DOHH2 (cell line): ENCODE measurements around the gene HTR6.

ENCODE experiments used
- H3F3A ChIP-seq: fragments of 200-600 bp; sonication (generic), shearing (Covaris generic); 2 replicates; pipeline ENCODE4 v1.6.0; 2016; ENCODE audit warnings: antibody characterized with exemption, mild to moderate bottlenecking; ENCODE audit not compliant: control insufficient read depth, insufficient read depth
- H3K27ac ChIP-seq: fragments of 200-600 bp; sonication (generic); 2 replicates; pipeline ENCODE4 v1.5.1; 2014; ENCODE audit warnings: low read depth, mild to moderate bottlenecking, low read length, moderate library complexity
- H3K27me3 ChIP-seq: fragments of 200-600 bp; sonication (generic); 2 replicates; pipeline ENCODE4 v1.6.1; 2014; ENCODE audit warnings: mild to moderate bottlenecking, low read length, mixed read lengths; ENCODE audit not compliant: control insufficient read depth
- H3K36me3 ChIP-seq: fragments of 200-600 bp; sonication (generic); 2 replicates; pipeline ENCODE4 v1.6.1; 2014; ENCODE audit warnings: mild to moderate bottlenecking, low read length, moderate library complexity, mixed read lengths; ENCODE audit not compliant: control insufficient read depth
- H3K4me1 ChIP-seq: fragments of 200-600 bp; sonication (generic); 2 replicates; pipeline ENCODE4 v1.6.1; 2014; ENCODE audit warnings: mild to moderate bottlenecking, low read length, mixed read lengths; ENCODE audit not compliant: control insufficient read depth
- H3K4me2 ChIP-seq: fragments of 200-600 bp; sonication (generic); 2 replicates; pipeline ENCODE4 v1.6.0; 2014; ENCODE audit warnings: mild to moderate bottlenecking, low read length, moderate library complexity
- H3K4me3 ChIP-seq: fragments of 200-600 bp; sonication (generic); 2 replicates; pipeline ENCODE4 v1.5.1; 2014; ENCODE audit warnings: mild to moderate bottlenecking, low read length, mixed read lengths
- H3K79me2 ChIP-seq: fragments of 200-600 bp; sonication (generic); 2 replicates; pipeline ENCODE4 v1.6.1; 2014; ENCODE audit warnings: mild to moderate bottlenecking, low read length, mixed read lengths; ENCODE audit not compliant: control insufficient read depth
- H3K9me2 ChIP-seq: fragments of 200-600 bp; sonication (generic); replicated peaks from 2 replicates; pipeline ENCODE4 v1.6.1; 2014; ENCODE audit warnings: mild to moderate bottlenecking, low read length, mixed read lengths; ENCODE audit not compliant: control insufficient read depth
- H3K9me3 ChIP-seq: fragments of 200-600 bp; sonication (generic); 2 replicates; pipeline ENCODE4 v1.6.1; 2014; ENCODE audit warnings: antibody characterized with exemption, low read length, mixed read lengths; ENCODE audit not compliant: control insufficient read depth, insufficient read depth
- H4K20me1 ChIP-seq: fragments of 200-600 bp; sonication (generic); 2 replicates; pipeline ENCODE4 v1.6.0; 2014; ENCODE audit warnings: low read depth, mild to moderate bottlenecking, antibody characterized with exemption, low read length, moderate library complexity; ENCODE audit not compliant: control insufficient read depth, insufficient read depth
- EZH2phosphoT487 ChIP-seq: fragments of 200-600 bp; sonication (generic); IDR thresholded peaks from 2 replicates; pipeline ENCODE4 v1.6.1; 2017; ENCODE audit warnings: borderline replicate concordance, mild to moderate bottlenecking, antibody characterized with exemption, low read length, moderate library complexity, mixed read lengths
- TF ChIP-seq, protein P1 (sequence below): fragments of 200-600 bp; sonication (generic); IDR thresholded peaks from one replicate; pipeline ENCODE4 v1.5.1; 2014; ENCODE audit warnings: antibody characterized with exemption, mild to moderate bottlenecking, low read depth, low read length; ENCODE audit not compliant: poor library complexity, severe bottlenecking

The HTR6 gene

GRCh38 chr1:19715334-19716203 is 50.9 kb downstream of the HTR6 start:
- Histone ChIP-seq H3K4me3 (no peak overlapping the region), H4K20me1 (no peaks in the 10 kb centered on the region), H3K4me2 (peak overlapping the region; percentile 8), H3K27me3 (peaks cover 7% of the 10 kb centered on the region), H3K79me2 (no peaks in the 10 kb centered on the region), H3K9me2 (no peaks in the 10 kb centered on the region), H3K9me3 (no peaks in the 10 kb centered on the region), H3K36me3 (no peaks in the 10 kb centered on the region), H3F3A (no peaks in the 10 kb centered on the region), H3K4me1 (no peaks in the 10 kb centered on the region), H3K27ac (no peak overlapping the region)
- TF ChIP-seq EZH2phosphoT487, result no peak
- TF ChIP-seq, protein P1, sequence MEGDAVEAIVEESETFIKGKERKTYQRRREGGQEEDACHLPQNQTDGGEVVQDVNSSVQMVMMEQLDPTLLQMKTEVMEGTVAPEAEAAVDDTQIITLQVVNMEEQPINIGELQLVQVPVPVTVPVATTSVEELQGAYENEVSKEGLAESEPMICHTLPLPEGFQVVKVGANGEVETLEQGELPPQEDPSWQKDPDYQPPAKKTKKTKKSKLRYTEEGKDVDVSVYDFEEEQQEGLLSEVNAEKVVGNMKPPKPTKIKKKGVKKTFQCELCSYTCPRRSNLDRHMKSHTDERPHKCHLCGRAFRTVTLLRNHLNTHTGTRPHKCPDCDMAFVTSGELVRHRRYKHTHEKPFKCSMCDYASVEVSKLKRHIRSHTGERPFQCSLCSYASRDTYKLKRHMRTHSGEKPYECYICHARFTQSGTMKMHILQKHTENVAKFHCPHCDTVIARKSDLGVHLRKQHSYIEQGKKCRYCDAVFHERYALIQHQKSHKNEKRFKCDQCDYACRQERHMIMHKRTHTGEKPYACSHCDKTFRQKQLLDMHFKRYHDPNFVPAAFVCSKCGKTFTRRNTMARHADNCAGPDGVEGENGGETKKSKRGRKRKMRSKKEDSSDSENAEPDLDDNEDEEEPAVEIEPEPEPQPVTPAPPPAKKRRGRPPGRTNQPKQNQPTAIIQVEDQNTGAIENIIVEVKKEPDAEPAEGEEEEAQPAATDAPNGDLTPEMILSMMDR, result peak; percentile 95

GRCh38 chr1:19717467-19717866 is 52.8 kb downstream of the HTR6 start:
- no peaks in the 10 kb centered on the region for H3K36me3 ChIP-seq
- H3K9me2 ChIP-seq, result no peaks in the 10 kb centered on the region
- no peaks in the 10 kb centered on the region for H4K20me1 ChIP-seq
- H3K27me3 ChIP-seq, result no peaks in the 10 kb centered on the region
- TF ChIP-seq, protein P1, result no peak
- TF ChIP-seq EZH2phosphoT487, result no peak
- H3F3A ChIP-seq, result no peaks in the 10 kb centered on the region
- H3K79me2 ChIP-seq, result no peaks in the 10 kb centered on the region
- H3K4me1 ChIP-seq, result no peaks in the 10 kb centered on the region
- H3K27ac ChIP-seq, result no peak overlapping the region
- H3K4me3 ChIP-seq, result no peak overlapping the region
- no peaks in the 10 kb centered on the region for H3K9me3 ChIP-seq
- no peak overlapping the region for H3K4me2 ChIP-seq

GRCh38 chr1:19720174-19720573 is 55.5 kb downstream of the HTR6 start:
- Histone ChIP-seq H3K4me1 (no peaks in the 10 kb centered on the region), H3K36me3 (no peaks in the 10 kb centered on the region), H3K9me3 (no peaks in the 10 kb centered on the region), H3K27me3 (no peaks in the 10 kb centered on the region), H3K79me2 (no peaks in the 10 kb centered on the region), H3K4me2 (no peak overlapping the region), H3K4me3 (no peak overlapping the region), H3K9me2 (no peaks in the 10 kb centered on the region), H3K27ac (no peak overlapping the region), H4K20me1 (no peaks in the 10 kb centered on the region), H3F3A (no peaks in the 10 kb centered on the region)
- TF ChIP-seq EZH2phosphoT487, result no peak
- TF ChIP-seq, protein P1, result no peak
